Measurements from ENCODE around the gene COPS9. TPM values are rescaled to one million over a fixed set of nuclear protein-coding genes. Genes with fewer than 3 reads are reported as not detected.

The COPS9 gene
- total and polyA plus RNA-seq, 10 of the 15 experiments (the other 5 are each of a cell fraction or from before 2014, with no cell fraction given), result 80.8 to 419 (median 213) TPM

DNA sequence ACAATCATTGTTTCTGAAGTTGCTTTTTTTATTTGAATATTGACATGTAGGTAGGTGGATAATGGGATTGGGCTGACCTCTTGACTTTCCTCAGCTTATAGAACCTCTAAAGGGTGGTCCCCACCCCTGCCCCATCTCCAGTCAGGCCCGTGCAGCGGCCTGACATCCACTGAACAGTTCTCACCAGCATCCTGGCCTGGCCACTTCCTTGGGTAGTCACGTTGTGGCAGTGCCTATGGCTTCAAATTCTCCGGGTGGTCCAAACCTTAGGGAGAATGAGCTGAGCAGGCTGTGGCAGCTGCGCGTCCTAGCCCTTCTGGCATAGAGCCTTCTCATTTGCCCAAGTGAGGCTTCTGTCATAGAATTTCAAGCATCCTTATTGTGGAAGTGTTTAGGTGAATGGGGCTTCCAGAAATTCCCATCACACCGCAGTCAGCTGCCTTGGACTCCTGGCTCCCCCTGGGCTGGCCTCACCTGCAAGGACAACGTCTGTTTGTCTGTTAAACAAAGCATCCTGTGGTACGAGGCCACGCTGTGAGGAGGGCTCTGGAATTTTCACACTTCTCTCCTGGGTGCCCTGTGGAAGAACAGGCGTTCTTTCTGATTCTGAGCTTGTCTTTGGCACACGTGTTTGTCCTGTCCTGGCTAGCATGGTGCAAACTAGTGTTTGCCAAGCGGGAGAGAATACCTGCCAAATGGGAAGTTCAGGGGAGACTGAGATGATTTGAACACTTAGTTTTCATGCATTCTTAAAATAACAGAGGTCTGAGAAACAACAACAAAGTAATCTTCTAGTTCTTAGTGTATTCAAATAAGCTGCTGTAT is 36.2 kb upstream of the COPS9 start:
- TF ChIP-seq CEBPB (IDR thresholded peaks at IDR 0.05; ENCODE audit: borderline replicate concordance in 1 of 2, low read depth in 2 of 2, low read length in 2 of 2) (no peak), HDAC2 (IDR thresholded peaks at IDR 0.05) (no peak), PAX8 (IDR thresholded peaks at IDR 0.05) (no peak), ZSCAN29 (IDR thresholded peaks at IDR 0.05) (no peak), HDAC6 (IDR thresholded peaks at IDR 0.05; ENCODE audit: unreplicated experiment) (no peak), TBL1XR1 (IDR thresholded peaks at IDR 0.05; ENCODE audit: low read depth, low read length) (no peak), NBN (IDR thresholded peaks at IDR 0.05) (no peak), CHD4 (IDR thresholded peaks at IDR 0.05) (no peak), RAD21 (IDR thresholded peaks at IDR 0.05; ENCODE audit: insufficient read depth, low read depth, low read length) (no peak), NR2C1 (IDR thresholded peaks at IDR 0.05) (no peak)
- TF ChIP-seq, protein P1, sequence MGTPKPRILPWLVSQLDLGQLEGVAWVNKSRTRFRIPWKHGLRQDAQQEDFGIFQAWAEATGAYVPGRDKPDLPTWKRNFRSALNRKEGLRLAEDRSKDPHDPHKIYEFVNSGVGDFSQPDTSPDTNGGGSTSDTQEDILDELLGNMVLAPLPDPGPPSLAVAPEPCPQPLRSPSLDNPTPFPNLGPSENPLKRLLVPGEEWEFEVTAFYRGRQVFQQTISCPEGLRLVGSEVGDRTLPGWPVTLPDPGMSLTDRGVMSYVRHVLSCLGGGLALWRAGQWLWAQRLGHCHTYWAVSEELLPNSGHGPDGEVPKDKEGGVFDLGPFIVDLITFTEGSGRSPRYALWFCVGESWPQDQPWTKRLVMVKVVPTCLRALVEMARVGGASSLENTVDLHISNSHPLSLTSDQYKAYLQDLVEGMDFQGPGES (IDR thresholded peaks at IDR 0.05), result no peak
- TF ChIP-seq, protein P2, sequence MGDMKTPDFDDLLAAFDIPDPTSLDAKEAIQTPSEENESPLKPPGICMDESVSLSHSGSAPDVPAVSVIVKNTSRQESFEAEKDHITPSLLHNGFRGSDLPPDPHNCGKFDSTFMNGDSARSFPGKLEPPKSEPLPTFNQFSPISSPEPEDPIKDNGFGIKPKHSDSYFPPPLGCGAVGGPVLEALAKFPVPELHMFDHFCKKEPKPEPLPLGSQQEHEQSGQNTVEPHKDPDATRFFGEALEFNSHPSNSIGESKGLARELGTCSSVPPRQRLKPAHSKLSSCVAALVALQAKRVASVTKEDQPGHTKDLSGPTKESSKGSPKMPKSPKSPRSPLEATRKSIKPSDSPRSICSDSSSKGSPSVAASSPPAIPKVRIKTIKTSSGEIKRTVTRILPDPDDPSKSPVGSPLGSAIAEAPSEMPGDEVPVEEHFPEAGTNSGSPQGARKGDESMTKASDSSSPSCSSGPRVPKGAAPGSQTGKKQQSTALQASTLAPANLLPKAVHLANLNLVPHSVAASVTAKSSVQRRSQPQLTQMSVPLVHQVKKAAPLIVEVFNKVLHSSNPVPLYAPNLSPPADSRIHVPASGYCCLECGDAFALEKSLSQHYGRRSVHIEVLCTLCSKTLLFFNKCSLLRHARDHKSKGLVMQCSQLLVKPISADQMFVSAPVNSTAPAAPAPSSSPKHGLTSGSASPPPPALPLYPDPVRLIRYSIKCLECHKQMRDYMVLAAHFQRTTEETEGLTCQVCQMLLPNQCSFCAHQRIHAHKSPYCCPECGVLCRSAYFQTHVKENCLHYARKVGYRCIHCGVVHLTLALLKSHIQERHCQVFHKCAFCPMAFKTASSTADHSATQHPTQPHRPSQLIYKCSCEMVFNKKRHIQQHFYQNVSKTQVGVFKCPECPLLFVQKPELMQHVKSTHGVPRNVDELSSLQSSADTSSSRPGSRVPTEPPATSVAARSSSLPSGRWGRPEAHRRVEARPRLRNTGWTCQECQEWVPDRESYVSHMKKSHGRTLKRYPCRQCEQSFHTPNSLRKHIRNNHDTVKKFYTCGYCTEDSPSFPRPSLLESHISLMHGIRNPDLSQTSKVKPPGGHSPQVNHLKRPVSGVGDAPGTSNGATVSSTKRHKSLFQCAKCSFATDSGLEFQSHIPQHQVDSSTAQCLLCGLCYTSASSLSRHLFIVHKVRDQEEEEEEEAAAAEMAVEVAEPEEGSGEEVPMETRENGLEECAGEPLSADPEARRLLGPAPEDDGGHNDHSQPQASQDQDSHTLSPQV (IDR thresholded peaks at IDR 0.05), result no peak
- TF ChIP-seq, protein P3, sequence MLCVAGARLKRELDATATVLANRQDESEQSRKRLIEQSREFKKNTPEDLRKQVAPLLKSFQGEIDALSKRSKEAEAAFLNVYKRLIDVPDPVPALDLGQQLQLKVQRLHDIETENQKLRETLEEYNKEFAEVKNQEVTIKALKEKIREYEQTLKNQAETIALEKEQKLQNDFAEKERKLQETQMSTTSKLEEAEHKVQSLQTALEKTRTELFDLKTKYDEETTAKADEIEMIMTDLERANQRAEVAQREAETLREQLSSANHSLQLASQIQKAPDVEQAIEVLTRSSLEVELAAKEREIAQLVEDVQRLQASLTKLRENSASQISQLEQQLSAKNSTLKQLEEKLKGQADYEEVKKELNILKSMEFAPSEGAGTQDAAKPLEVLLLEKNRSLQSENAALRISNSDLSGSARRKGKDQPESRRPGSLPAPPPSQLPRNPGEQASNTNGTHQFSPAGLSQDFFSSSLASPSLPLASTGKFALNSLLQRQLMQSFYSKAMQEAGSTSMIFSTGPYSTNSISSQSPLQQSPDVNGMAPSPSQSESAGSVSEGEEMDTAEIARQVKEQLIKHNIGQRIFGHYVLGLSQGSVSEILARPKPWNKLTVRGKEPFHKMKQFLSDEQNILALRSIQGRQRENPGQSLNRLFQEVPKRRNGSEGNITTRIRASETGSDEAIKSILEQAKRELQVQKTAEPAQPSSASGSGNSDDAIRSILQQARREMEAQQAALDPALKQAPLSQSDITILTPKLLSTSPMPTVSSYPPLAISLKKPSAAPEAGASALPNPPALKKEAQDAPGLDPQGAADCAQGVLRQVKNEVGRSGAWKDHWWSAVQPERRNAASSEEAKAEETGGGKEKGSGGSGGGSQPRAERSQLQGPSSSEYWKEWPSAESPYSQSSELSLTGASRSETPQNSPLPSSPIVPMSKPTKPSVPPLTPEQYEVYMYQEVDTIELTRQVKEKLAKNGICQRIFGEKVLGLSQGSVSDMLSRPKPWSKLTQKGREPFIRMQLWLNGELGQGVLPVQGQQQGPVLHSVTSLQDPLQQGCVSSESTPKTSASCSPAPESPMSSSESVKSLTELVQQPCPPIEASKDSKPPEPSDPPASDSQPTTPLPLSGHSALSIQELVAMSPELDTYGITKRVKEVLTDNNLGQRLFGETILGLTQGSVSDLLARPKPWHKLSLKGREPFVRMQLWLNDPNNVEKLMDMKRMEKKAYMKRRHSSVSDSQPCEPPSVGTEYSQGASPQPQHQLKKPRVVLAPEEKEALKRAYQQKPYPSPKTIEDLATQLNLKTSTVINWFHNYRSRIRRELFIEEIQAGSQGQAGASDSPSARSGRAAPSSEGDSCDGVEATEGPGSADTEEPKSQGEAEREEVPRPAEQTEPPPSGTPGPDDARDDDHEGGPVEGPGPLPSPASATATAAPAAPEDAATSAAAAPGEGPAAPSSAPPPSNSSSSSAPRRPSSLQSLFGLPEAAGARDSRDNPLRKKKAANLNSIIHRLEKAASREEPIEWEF (IDR thresholded peaks at IDR 0.05; ENCODE audit: insufficient replicate concordance, low read depth, low read length), result no peak
- TF ChIP-seq, protein P4, sequence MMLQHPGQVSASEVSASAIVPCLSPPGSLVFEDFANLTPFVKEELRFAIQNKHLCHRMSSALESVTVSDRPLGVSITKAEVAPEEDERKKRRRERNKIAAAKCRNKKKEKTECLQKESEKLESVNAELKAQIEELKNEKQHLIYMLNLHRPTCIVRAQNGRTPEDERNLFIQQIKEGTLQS (IDR thresholded peaks at IDR 0.05; ENCODE audit: borderline replicate concordance, extremely low read depth, low read depth, low read length), result no peak
- FAIRE-seq, result no peak
- Histone ChIP-seq H3K4me1 (ENCODE audit: control insufficient read depth, insufficient read depth, low read length) (no peaks in the 10 kb centered on the region), H3K27ac (ENCODE audit: control insufficient read depth, insufficient read depth) (no peak overlapping the region), H3K79me2 (ENCODE audit: control insufficient read depth, insufficient read depth, low read length) (no peaks in the 10 kb centered on the region), H3K36me3 (ENCODE audit: control insufficient read depth in 2 of 2, insufficient read depth in 2 of 2, low read length in 1 of 2) (no peaks in the 10 kb centered on the region), H3K27me3 (replicated peaks in 1 of 2; ENCODE audit: control insufficient read depth in 2 of 2, insufficient read depth in 2 of 2, low read length in 1 of 2) (peaks cover 0 to 1% of the 10 kb centered on the region in 2 experiments; a peak in 1 of 4 replicates), H3K4me2 (ENCODE audit: control insufficient read depth, insufficient read depth) (no peak overlapping the region), H3K9ac (ENCODE audit: control insufficient read depth, insufficient read depth, low read length) (no peak overlapping the region), H4K20me1 (ENCODE audit: control insufficient read depth, insufficient read depth) (no peaks in the 10 kb centered on the region), H3K9me3 (replicated peaks; ENCODE audit: control insufficient read depth, insufficient read depth, low read length) (no peaks in the 10 kb centered on the region), H2AFZ (ENCODE audit: control insufficient read depth, low read depth, low read length) (no peak overlapping the region), H3K4me3 (no peak overlapping the region)
- POLR2A ChIA-PET, result no interaction called here
- in situ Hi-C loops (cut with MboI), result no loop called here
- no peak for DNase-seq (ENCODE audit: low read depth, low spot score)
- CTCF ChIA-PET, result no interaction called here
- RAD21 ChIA-PET (ENCODE audit: unreplicated experiment), result no interaction called here
- BruUV-seq (replicated peaks), result no TSS peak
- intact Hi-C loops (cut with micrococcal nuclease; ENCODE audit: unreplicated experiment), result no loop called here
- SMC1A ChIA-PET (ENCODE audit: uncharacterized antibody, unreplicated experiment), result no interaction called here
- WGBS (ENCODE audit: insufficient coverage, insufficient replicate concordance, low lambda C conversion rate, missing lambda C conversion rate), result 32% methylated on average over 13 of the region's 13 CpGs
- no peak for ATAC-seq
